Caco-2 (cell line): ENCODE data around the gene CCDC28B. TPM values are rescaled to one million over a fixed set of nuclear protein-coding genes. Genes with fewer than 3 reads are reported as not detected.

Experiments
- BruUV-seq: library from RNA; stranded (reverse); fragments of 400-500 nt; replicated peaks from 2 replicates; lab custom pipeline; 2021; lab: Mats Ljungman, UMichigan
- CTCF ChIA-PET: fragments of 300-600 bp; sonication (Branson Sonifier 250); formaldehyde crosslinking; loops from one replicate; lab custom pipeline; 2022; ENCODE audit warnings: antibody characterized with exemption; lab: Charles Lee
- POLR2A ChIA-PET: fragments of 300-600 bp; sonication (Branson Sonifier 250); formaldehyde crosslinking; loops from one replicate; lab custom pipeline; 2022; ENCODE audit warnings: antibody characterized with exemption; lab: Charles Lee
- DNase-seq, 2 experiments: peaks; one replicate each; pipeline versions ENCODE4 v3.0.0 to v3.0.0-alpha.2; 2020 to 2022
- H3K27me3 ChIP-seq: replicated peaks from 2 replicates; pipeline ENCODE4 v1.6.0; 2011; ENCODE audit warnings: low read length; ENCODE audit not compliant: control insufficient read depth, insufficient read depth
- H3K36me3 ChIP-seq: 2 replicates; pipeline ENCODE4 v1.5.1; 2011; ENCODE audit warnings: low read length; ENCODE audit not compliant: control insufficient read depth, insufficient read depth
- H3K4me1 ChIP-seq: fragments of 250-450 bp; sonication (Bioruptor Pico); 2 replicates; pipeline ENCODE4 v1.5.1; 2020; ENCODE audit warnings: mild to moderate bottlenecking
- H3K4me3 ChIP-seq: 2 replicates; pipeline ENCODE4 v1.5.1; 2011; ENCODE audit warnings: low read depth, mild to moderate bottlenecking, control low read depth, low read length
- H3K9me3 ChIP-seq: fragments of 250-450 bp; sonication (Bioruptor Pico); 2 replicates; pipeline ENCODE4 v1.5.1; 2020; ENCODE audit warnings: mild to moderate bottlenecking, moderate library complexity
- H3K27ac Mint-ChIP-seq: one replicate; pipeline ENCODE4 v1.8.0; 2022; ENCODE audit warnings: mixed read lengths; ENCODE audit not compliant: unreplicated experiment
- H3K27me3 Mint-ChIP-seq: one replicate; pipeline ENCODE4 v1.8.0; 2022; ENCODE audit warnings: mixed read lengths; ENCODE audit not compliant: insufficient read depth, unreplicated experiment
- H3K36me3 Mint-ChIP-seq: one replicate; pipeline ENCODE4 v1.8.0; 2022; ENCODE audit warnings: mild to moderate bottlenecking, mixed read lengths; ENCODE audit not compliant: insufficient read depth, unreplicated experiment
- H3K4me1 Mint-ChIP-seq: one replicate; pipeline ENCODE4 v1.8.0; 2022; ENCODE audit warnings: low read depth, mixed read lengths; ENCODE audit not compliant: unreplicated experiment
- H3K4me3 Mint-ChIP-seq: one replicate; pipeline ENCODE4 v1.8.0; 2022; ENCODE audit warnings: mild to moderate bottlenecking, moderate library complexity, mixed read lengths; ENCODE audit not compliant: unreplicated experiment
- H3K9me3 Mint-ChIP-seq: one replicate; pipeline ENCODE4 v1.8.0; 2022; ENCODE audit warnings: mixed read lengths; ENCODE audit not compliant: unreplicated experiment
- intact Hi-C: fragments of 100-400 bp; cut with micrococcal nuclease; formaldehyde crosslinking; loops from one replicate; pipeline ENCODE4 v1.10.0; 2022; ENCODE audit not compliant: unreplicated experiment
- total RNA-seq: library from RNA; stranded (reverse); gene quantifications from 2 replicates; pipeline ENCODE4 v1.2.3, GENCODE V29; 2022
- TF ChIP-seq, protein P1 (sequence below), 2 experiments: fragments of 200-600 bp in 1 of 2; IDR thresholded peaks; 1 replicate in 1 of 2; 2 replicates in 1 of 2; pipeline versions ENCODE4 v1.5.1 to v1.8.0; 2011 to 2022; ENCODE audit warnings: antibody characterized with exemption in 1 of 2, control low read depth in 1 of 2, inconsistent platforms in 1 of 2, low read depth in 1 of 2, low read length in 1 of 2, mild to moderate bottlenecking in 1 of 2, moderate library complexity in 1 of 2; ENCODE audit not compliant: insufficient read depth in 1 of 2, severe bottlenecking in 1 of 2, unreplicated experiment in 1 of 2

The CCDC28B gene
- total RNA-seq, 1 experiment from 2014 or later, result 3.9 TPM

GRCh38 chr1:32223683-32224082, 23.3 kb downstream of the CCDC28B start:
- no peak overlapping the region for H3K27ac Mint-ChIP-seq
- H3K4me3 ChIP-seq, result no peak overlapping the region
- TF ChIP-seq, protein P1, sequence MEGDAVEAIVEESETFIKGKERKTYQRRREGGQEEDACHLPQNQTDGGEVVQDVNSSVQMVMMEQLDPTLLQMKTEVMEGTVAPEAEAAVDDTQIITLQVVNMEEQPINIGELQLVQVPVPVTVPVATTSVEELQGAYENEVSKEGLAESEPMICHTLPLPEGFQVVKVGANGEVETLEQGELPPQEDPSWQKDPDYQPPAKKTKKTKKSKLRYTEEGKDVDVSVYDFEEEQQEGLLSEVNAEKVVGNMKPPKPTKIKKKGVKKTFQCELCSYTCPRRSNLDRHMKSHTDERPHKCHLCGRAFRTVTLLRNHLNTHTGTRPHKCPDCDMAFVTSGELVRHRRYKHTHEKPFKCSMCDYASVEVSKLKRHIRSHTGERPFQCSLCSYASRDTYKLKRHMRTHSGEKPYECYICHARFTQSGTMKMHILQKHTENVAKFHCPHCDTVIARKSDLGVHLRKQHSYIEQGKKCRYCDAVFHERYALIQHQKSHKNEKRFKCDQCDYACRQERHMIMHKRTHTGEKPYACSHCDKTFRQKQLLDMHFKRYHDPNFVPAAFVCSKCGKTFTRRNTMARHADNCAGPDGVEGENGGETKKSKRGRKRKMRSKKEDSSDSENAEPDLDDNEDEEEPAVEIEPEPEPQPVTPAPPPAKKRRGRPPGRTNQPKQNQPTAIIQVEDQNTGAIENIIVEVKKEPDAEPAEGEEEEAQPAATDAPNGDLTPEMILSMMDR (IDR thresholded peaks at IDR 0.05; ENCODE audit: insufficient read depth in 1 of 2, low read depth in 1 of 2, low read length in 1 of 2, severe bottlenecking in 1 of 2, unreplicated experiment in 1 of 2), result no peak
- no peaks in the 10 kb centered on the region for H3K27me3 ChIP-seq
- peaks cover 1% of the 10 kb centered on the region; the same call in 1 of the 2 replicates for H3K36me3 ChIP-seq
- no peaks in the 10 kb centered on the region for H3K27me3 Mint-ChIP-seq
- no peak overlapping the region for H3K4me3 Mint-ChIP-seq
- no TSS peak for BruUV-seq
- peaks cover 33% of the 10 kb centered on the region for H3K36me3 Mint-ChIP-seq
- H3K9me3 ChIP-seq, result no peaks in the 10 kb centered on the region
- H3K4me1 ChIP-seq, result no peaks in the 10 kb centered on the region
- POLR2A ChIA-PET, result interaction anchor here (0.6 kb wide), 1 partner anchor 112 kb away, joined by 3 read pairs; no protein-coding TSS in a partner anchor
- no peak for DNase-seq
- H3K4me1 Mint-ChIP-seq, result no peaks in the 10 kb centered on the region
- CTCF ChIA-PET, result no interaction called here
- H3K9me3 Mint-ChIP-seq, result no peaks in the 10 kb centered on the region
- intact Hi-C loops, result loop anchor here (2.0 kb wide), 2 partner anchors 69 to 139 kb away; partner anchors contain the start of genes FAM229A, HDAC1 and TSSK3

GRCh38 chr1:32224285-32224684, 23.9 kb downstream of the CCDC28B start:
- H3K27me3 ChIP-seq, result no peaks in the 10 kb centered on the region
- Mint-ChIP-seq H3K27ac (no peak overlapping the region), H3K36me3 (peaks cover 38% of the 10 kb centered on the region), H3K9me3 (no peaks in the 10 kb centered on the region), H3K4me3 (no peak overlapping the region), H3K4me1 (no peaks in the 10 kb centered on the region), H3K27me3 (no peaks in the 10 kb centered on the region)
- no peaks in the 10 kb centered on the region for H3K4me1 ChIP-seq
- DNase-seq, result no peak
- BruUV-seq, result no TSS peak
- TF ChIP-seq, protein P1 (IDR thresholded peaks at IDR 0.05; ENCODE audit: insufficient read depth in 1 of 2, low read depth in 1 of 2, low read length in 1 of 2, severe bottlenecking in 1 of 2, unreplicated experiment in 1 of 2), result no peak
- no peaks in the 10 kb centered on the region for H3K9me3 ChIP-seq
- H3K36me3 ChIP-seq, result peaks cover 1% of the 10 kb centered on the region; the same call in 1 of the 2 replicates
- ChIA-PET POLR2A (no interaction called here), CTCF (no interaction called here)
- intact Hi-C loops, result no loop called here
- no peak overlapping the region for H3K4me3 ChIP-seq

- CTCF ChIA-PET, result interaction anchor here (0.7 kb wide), 1 partner anchor 107 kb away, joined by 3 read pairs; the partner anchor contains the start of gene MARCKSL1
- H3K36me3 ChIP-seq, result peaks cover 1% of the 10 kb centered on the region; the same call in 1 of the 2 replicates
These were observed 28.4 kb downstream of the CCDC28B start for GRCh38 chr1:32228771-32229170.

More at GRCh38 chr1:32228771-32229170, 28.4 kb downstream of the CCDC28B start:
- H3K4me1 ChIP-seq, result no peaks in the 10 kb centered on the region
- H3K27me3 Mint-ChIP-seq, result no peaks in the 10 kb centered on the region
- no peaks in the 10 kb centered on the region for H3K9me3 ChIP-seq
- H3K27ac Mint-ChIP-seq, result no peak overlapping the region
- BruUV-seq, result no TSS peak
- no peaks in the 10 kb centered on the region for H3K9me3 Mint-ChIP-seq
- no peak for DNase-seq
- no peak overlapping the region for H3K4me3 Mint-ChIP-seq
- no peak overlapping the region for H3K4me3 ChIP-seq
- TF ChIP-seq, protein P1 (IDR thresholded peaks at IDR 0.05; ENCODE audit: insufficient read depth in 1 of 2, low read depth in 1 of 2, low read length in 1 of 2, severe bottlenecking in 1 of 2, unreplicated experiment in 1 of 2), result no peak
- H3K36me3 Mint-ChIP-seq, result peaks cover 46% of the 10 kb centered on the region
- no peaks in the 10 kb centered on the region for H3K4me1 Mint-ChIP-seq
- intact Hi-C loops, result no loop called here
- POLR2A ChIA-PET, result no interaction called here
- no peaks in the 10 kb centered on the region for H3K27me3 ChIP-seq
